ENCODE results near the gene IER5L. TPM values are rescaled to one million over a fixed set of nuclear protein-coding genes. Genes with fewer than 3 reads are reported as not detected.

IER5L gene
- total and polyA plus RNA-seq, 4 donors, result 0.40 to 3.3 (median 2.5) TPM

DNA sequence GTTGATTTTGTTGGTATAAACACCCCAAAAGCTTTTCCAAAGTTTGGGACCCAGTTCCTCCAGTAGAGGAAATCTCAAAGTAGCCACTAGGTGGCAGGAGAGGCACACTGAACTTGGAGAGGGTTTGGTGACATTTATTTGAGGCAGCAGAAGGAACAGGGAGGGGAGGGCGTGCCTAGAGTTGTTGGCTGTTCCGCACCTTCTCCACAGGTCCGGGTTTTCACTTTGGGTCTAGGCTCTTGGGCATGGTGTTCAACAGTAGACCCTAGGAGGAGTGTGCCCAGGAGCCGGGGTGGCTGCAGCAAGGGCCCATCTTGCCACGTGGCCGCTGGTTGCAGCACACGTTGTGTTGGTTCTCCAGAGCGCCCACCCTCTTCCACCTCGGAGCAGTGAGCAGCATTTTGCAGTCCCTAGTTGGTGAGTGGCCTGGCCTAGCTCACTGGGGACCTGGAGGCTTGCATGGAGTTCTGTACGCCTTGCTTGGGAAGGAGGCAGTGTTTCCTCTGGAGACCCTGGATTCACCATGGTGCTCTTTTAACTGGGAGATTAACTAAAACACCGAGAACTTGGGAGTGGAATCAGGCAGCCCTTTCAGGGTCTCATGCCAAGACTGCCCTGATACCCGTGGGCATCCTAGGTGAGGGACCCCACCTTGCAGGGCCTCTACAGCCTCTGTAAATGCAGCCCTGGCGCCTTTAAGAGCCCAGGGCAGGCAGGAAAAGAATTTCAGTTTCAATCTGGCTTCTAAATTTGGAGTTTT is 38.6 kb downstream of the IER5L start:
- Histone ChIP-seq H3K27ac (ENCODE audit: low read depth in 1 of 2, low read length in 2 of 2) (peak overlapping the region; percentile 98), H3K4me3 (ENCODE audit: low read depth in 1 of 3, low read length in 3 of 3) (peak overlapping the region; percentile 51 to 64 (median 60)), H3K4me1 (ENCODE audit: control insufficient read depth in 4 of 4, insufficient read depth in 4 of 4, low read length in 3 of 4) (peaks cover 15 to 76% (median 55%) of the 10 kb centered on the region in 4 donors), H3K9me3 (ENCODE audit: control insufficient read depth in 4 of 4, low read length in 3 of 4) (no peaks in the 10 kb centered on the region), H3K27me3 (ENCODE audit: control insufficient read depth in 4 of 4, insufficient read depth in 4 of 4, low read length in 3 of 4) (no peaks in the 10 kb centered on the region), H3K9ac (ENCODE audit: low read depth in 1 of 2, low read length in 2 of 2) (peak overlapping the region; percentile 93 to 99), H3K36me3 (ENCODE audit: control insufficient read depth in 4 of 4, insufficient read depth in 3 of 4, low read depth in 1 of 4, low read length in 3 of 4) (peaks cover 4 to 8% (median 5%) of the 10 kb centered on the region in 4 donors)
- WGBS, result 10% methylated on average over 13 of the region's 13 CpGs
- DNase-seq (ENCODE audit: low spot score), result peak; percentile 78
- no peak for TF ChIP-seq ZBTB33 (IDR thresholded peaks at IDR 0.05)
- peak; percentile 92 to 94 for TF ChIP-seq RAD21 (IDR thresholded peaks at IDR 0.05)
- TF ChIP-seq HNF4A (conservative IDR thresholded peaks at IDR 0.05), result peak in 1 of 2 donors; percentile 5
- peak; percentile 93 for TF ChIP-seq CTCF (IDR thresholded peaks at IDR 0.05; ENCODE audit: low read depth, low read length, missing input control)
- TF ChIP-seq, protein P1, sequence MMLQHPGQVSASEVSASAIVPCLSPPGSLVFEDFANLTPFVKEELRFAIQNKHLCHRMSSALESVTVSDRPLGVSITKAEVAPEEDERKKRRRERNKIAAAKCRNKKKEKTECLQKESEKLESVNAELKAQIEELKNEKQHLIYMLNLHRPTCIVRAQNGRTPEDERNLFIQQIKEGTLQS (IDR thresholded peaks at IDR 0.05), result no peak
- peak; percentile 3 for TF ChIP-seq NR2F2 (IDR thresholded peaks at IDR 0.05)

DNA sequence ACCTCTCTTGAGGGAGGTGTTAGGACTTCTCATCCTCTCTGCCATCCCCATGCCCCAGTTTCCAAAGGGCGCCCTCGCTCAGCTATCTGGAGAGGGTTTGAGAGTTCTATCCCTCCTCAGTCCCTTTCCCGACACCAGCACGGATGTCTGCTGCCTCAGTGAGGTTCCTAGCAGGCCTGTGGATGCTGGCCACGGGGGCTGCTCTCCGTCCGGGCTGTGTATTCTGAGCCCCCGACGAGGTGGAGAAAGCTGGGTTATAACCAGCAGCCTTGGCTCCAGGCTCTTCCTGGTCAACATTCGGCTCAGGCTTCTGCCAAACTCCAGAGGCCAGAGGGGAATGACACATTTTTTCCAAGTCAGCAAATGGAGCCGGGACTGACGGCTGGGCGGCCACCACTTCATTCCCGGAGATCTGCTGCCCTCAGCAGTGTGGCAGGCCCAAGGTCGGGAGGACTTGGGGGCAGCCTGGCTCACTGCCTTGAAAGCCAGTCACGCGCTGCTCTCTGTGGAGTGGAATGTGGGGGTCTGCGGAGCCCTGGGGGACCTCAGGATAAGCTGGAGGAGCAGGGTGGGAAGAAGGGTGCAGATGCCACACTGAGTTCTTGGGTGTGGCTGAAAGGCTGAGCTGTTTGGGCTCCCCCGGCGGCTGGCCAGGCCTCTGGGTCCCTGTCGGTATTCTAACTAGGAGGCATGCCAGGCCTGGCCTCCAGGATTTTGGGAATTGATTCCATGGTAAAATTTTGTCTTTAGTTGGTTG is 39.4 kb downstream of the IER5L start:
- WGBS, result 23% methylated on average over 21 of the region's 21 CpGs
- TF ChIP-seq RXRA (IDR thresholded peaks at IDR 0.05) (peak; percentile 76 to 84), FOXA2 (IDR thresholded peaks at IDR 0.05) (no peak), MAX (IDR thresholded peaks at IDR 0.05) (peak; percentile 50), FOXA1 (IDR thresholded peaks at IDR 0.05) (no peak), ZBTB33 (IDR thresholded peaks at IDR 0.05) (peak; percentile 29), EGR1 (IDR thresholded peaks at IDR 0.05; ENCODE audit: low read depth in 2 of 2) (peak in 1 of 2 donors; percentile 91), CTCF (IDR thresholded peaks at IDR 0.05; ENCODE audit: low read depth, low read length, missing input control) (no peak), YY1 (IDR thresholded peaks at IDR 0.05) (peak; percentile 95), RAD21 (IDR thresholded peaks at IDR 0.05) (no peak), TAF1 (conservative IDR thresholded peaks at IDR 0.05) (peak; percentile 60), JUND (IDR thresholded peaks at IDR 0.05) (peak; percentile 100), HNF4A (conservative IDR thresholded peaks at IDR 0.05) (peak; percentile 52 to 72)
- TF ChIP-seq, protein P2, sequence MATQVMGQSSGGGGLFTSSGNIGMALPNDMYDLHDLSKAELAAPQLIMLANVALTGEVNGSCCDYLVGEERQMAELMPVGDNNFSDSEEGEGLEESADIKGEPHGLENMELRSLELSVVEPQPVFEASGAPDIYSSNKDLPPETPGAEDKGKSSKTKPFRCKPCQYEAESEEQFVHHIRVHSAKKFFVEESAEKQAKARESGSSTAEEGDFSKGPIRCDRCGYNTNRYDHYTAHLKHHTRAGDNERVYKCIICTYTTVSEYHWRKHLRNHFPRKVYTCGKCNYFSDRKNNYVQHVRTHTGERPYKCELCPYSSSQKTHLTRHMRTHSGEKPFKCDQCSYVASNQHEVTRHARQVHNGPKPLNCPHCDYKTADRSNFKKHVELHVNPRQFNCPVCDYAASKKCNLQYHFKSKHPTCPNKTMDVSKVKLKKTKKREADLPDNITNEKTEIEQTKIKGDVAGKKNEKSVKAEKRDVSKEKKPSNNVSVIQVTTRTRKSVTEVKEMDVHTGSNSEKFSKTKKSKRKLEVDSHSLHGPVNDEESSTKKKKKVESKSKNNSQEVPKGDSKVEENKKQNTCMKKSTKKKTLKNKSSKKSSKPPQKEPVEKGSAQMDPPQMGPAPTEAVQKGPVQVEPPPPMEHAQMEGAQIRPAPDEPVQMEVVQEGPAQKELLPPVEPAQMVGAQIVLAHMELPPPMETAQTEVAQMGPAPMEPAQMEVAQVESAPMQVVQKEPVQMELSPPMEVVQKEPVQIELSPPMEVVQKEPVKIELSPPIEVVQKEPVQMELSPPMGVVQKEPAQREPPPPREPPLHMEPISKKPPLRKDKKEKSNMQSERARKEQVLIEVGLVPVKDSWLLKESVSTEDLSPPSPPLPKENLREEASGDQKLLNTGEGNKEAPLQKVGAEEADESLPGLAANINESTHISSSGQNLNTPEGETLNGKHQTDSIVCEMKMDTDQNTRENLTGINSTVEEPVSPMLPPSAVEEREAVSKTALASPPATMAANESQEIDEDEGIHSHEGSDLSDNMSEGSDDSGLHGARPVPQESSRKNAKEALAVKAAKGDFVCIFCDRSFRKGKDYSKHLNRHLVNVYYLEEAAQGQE (IDR thresholded peaks at IDR 0.05), result peak; percentile 73
- TF ChIP-seq, protein P1 (IDR thresholded peaks at IDR 0.05), result peak; percentile 98

More for the DNA sequence above, 39.4 kb downstream of the IER5L start:
- H3K27ac ChIP-seq (ENCODE audit: low read depth in 1 of 2, low read length in 2 of 2), result peak overlapping the region; percentile 98
- H3K9ac ChIP-seq (ENCODE audit: low read depth in 1 of 2, low read length in 2 of 2), result peak overlapping the region; percentile 39 to 68
- H3K4me3 ChIP-seq (ENCODE audit: low read depth in 1 of 3, low read length in 3 of 3), result peak overlapping the region in 1 of 3 donors; percentile 15
- peaks cover 15 to 69% (median 51%) of the 10 kb centered on the region in 4 donors for H3K4me1 ChIP-seq (ENCODE audit: control insufficient read depth in 4 of 4, insufficient read depth in 4 of 4, low read length in 3 of 4)
- no peaks in the 10 kb centered on the region for H3K27me3 ChIP-seq (ENCODE audit: control insufficient read depth in 4 of 4, insufficient read depth in 4 of 4, low read length in 3 of 4)
- no peaks in the 10 kb centered on the region for H3K9me3 ChIP-seq (ENCODE audit: control insufficient read depth in 4 of 4, low read length in 3 of 4)
- peak; percentile 45 for DNase-seq (ENCODE audit: low spot score)
- H3K36me3 ChIP-seq (ENCODE audit: control insufficient read depth in 4 of 4, insufficient read depth in 3 of 4, low read depth in 1 of 4, low read length in 3 of 4), result peaks cover 0 to 4% (median 3%) of the 10 kb centered on the region in 4 donors

Data from liver (tissue), 9 donors.